ENCODE measurements around the gene HYOU1.

DNA sequence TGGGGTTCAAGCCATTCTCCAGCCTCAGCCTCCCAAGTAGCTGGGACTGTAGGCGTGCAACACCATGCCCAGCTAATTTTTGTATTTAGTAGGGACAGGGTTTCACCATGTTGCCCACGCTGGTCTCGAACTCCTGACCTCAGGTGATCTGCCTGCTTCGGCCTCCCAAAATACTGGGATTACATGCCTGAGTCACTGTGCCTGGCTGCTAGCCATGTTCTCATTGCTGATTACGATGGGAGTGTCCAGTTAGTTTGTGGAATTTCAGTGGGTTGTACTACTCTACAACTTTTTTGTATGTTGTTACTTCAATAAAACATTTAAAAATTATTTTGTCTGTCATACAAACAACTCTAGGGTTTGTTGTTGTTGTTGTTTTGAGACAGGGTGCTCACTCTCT lies 5.8 kb upstream of the HYOU1 start:
- TF ChIP-seq, protein P1, sequence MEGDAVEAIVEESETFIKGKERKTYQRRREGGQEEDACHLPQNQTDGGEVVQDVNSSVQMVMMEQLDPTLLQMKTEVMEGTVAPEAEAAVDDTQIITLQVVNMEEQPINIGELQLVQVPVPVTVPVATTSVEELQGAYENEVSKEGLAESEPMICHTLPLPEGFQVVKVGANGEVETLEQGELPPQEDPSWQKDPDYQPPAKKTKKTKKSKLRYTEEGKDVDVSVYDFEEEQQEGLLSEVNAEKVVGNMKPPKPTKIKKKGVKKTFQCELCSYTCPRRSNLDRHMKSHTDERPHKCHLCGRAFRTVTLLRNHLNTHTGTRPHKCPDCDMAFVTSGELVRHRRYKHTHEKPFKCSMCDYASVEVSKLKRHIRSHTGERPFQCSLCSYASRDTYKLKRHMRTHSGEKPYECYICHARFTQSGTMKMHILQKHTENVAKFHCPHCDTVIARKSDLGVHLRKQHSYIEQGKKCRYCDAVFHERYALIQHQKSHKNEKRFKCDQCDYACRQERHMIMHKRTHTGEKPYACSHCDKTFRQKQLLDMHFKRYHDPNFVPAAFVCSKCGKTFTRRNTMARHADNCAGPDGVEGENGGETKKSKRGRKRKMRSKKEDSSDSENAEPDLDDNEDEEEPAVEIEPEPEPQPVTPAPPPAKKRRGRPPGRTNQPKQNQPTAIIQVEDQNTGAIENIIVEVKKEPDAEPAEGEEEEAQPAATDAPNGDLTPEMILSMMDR (conservative IDR thresholded peaks at IDR 0.05 in 1 of 2, IDR thresholded peaks at IDR 0.05 in 1 of 2; ENCODE audit: low read depth in 1 of 2, low read length in 2 of 2): no peak
- no peak for TF ChIP-seq EZH2 (IDR thresholded peaks at IDR 0.05; ENCODE audit: low read length, missing control alignments)
